H1 (cell line): ENCODE data around the gene EXOSC7. TPM values are rescaled to one million over a fixed set of nuclear protein-coding genes. Genes with fewer than 3 reads are reported as not detected.

ENCODE experiments used
- KDM4A ChIP-seq: IDR thresholded peaks from one replicate; pipeline ENCODE4 v1.7.1; 2012; ENCODE audit warnings: low read depth, mild to moderate bottlenecking, moderate library complexity, low read length, inconsistent platforms; ENCODE audit not compliant: severe bottlenecking
- RNF2 ChIP-seq: fragments of 200-900, 300-1000 bp; sonication (generic); IDR thresholded peaks from 2 replicates; pipeline ENCODE4 v1.7.1; 2016; ENCODE audit warnings: borderline replicate concordance, low read depth, mild to moderate bottlenecking, antibody characterized with exemption, low read length; ENCODE audit not compliant: poor library complexity, severe bottlenecking; ENCODE audit errors: missing control alignments
- polyA plus RNA-seq, 7 experiments: library from polyadenylated mRNA; depleted of rRNA in 3 of 7; stranded (reverse) in 5 of 7; unstranded in 2 of 7; fragments of >200 nt in 5 of 7; fragments of 200-250 nt in 2 of 7; gene quantifications; 1 replicate in 5 of 7; 2 replicates in 1 of 7; 4 replicates in 1 of 7; pipeline versions ENCODE4 v1.2.1 to v1.2.3, GENCODE V29; 2011 to 2013; ENCODE audit warnings: missing spikeins in 2 of 7, mixed read lengths in 2 of 7
- total RNA-seq: library from RNA; stranded (reverse); fragmentation: NEBNext Ultra II Directional; extraction: Animal tissue kit (Norgen Biotek cat#: 25700); gene quantifications from 2 replicates; pipeline ENCODE4 v1.2.1, GENCODE V29; 2021

The EXOSC7 gene
- total and polyA plus RNA-seq, 2 of the 8 experiments (the other 6 are each of a cell fraction or from before 2014, with no cell fraction given): 92.7 to 94.5 TPM

DNA sequence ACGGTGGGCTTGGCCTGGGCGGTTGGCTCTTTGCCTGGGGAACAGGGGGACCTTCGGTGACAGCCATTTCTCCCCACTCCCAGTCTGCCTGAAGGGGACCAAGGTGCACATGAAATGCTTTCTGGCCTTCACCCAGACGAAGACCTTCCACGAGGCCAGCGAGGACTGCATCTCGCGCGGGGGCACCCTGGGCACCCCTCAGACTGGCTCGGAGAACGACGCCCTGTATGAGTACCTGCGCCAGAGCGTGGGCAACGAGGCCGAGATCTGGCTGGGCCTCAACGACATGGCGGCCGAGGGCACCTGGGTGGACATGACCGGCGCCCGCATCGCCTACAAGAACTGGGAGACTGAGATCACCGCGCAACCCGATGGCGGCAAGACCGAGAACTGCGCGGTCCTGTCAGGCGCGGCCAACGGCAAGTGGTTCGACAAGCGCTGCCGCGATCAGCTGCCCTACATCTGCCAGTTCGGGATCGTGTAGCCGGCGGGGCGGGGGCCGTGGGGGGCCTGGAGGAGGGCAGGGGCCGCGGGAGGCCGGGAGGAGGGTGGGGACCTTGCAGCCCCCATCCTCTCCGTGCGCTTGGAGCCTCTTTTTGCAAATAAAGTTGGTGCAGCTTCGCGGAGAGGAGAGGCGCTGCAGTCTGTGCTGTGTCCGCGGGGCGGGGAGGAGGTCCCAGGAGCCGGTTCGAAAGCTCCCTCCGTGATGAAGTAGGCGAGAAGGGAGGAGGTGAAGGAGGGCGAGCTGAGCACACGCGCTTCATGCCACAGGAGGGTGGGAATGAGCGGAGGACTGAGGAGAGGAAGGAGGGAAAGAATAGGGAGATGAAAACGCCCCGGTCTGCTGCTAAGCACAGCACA lies 59.6 kb downstream of the EXOSC7 start (continued):
- peak; percentile 72 for TF ChIP-seq KDM4A
- no peak for TF ChIP-seq RNF2
